Hepatocyte (in vitro differentiated cells): Measurements from ENCODE around the gene SLC25A21. TPM values are rescaled to one million over a fixed set of nuclear protein-coding genes. Genes with fewer than 3 reads are reported as not detected.

Experiments
- DNase-seq: peaks from one replicate; pipeline ENCODE4 v3.0.0-alpha.2; 2016; ENCODE audit warnings: low spot score
- H2AFZ ChIP-seq: fragments of 200-600 bp; sonication (generic); 2 replicates; pipeline ENCODE4 v1.6.0; 2016; ENCODE audit warnings: antibody characterized with exemption, mild to moderate bottlenecking
- H3K27ac ChIP-seq: fragments of 200-600 bp; sonication (generic); 2 replicates; pipeline ENCODE4 v1.5.1; 2016; ENCODE audit warnings: mild to moderate bottlenecking
- H3K27me3 ChIP-seq: fragments of 200-600 bp; sonication (generic); 2 replicates; pipeline ENCODE4 v1.6.1; 2016
- H3K36me3 ChIP-seq: fragments of 200-600 bp; sonication (generic); replicated peaks from 2 replicates; pipeline ENCODE4 v1.5.1; 2016; ENCODE audit warnings: low read depth; ENCODE audit not compliant: insufficient read depth
- H3K4me1 ChIP-seq: fragments of 200-600 bp; sonication (generic); 2 replicates; pipeline ENCODE4 v1.5.1; 2016; ENCODE audit warnings: mild to moderate bottlenecking, moderate library complexity; ENCODE audit not compliant: insufficient read depth
- H3K4me2 ChIP-seq: fragments of 200-600 bp; sonication (generic); 2 replicates; pipeline ENCODE4 v1.6.0; 2016
- H3K4me3 ChIP-seq: fragments of 200-600 bp; sonication (generic); 2 replicates; pipeline ENCODE4 v1.5.1; 2016; ENCODE audit warnings: mild to moderate bottlenecking
- H3K79me2 ChIP-seq: fragments of 200-600 bp; sonication (generic); 2 replicates; pipeline ENCODE4 v1.6.0; 2017; ENCODE audit warnings: mild to moderate bottlenecking
- H3K9me2 ChIP-seq: fragments of 200-600 bp; sonication (generic); replicated peaks from 2 replicates; pipeline ENCODE4 v1.6.0; 2017; ENCODE audit warnings: mild to moderate bottlenecking; ENCODE audit not compliant: insufficient read depth
- H3K9me3 ChIP-seq: fragments of 200-600 bp; sonication (generic); 2 replicates; pipeline ENCODE4 v1.5.1; 2016; ENCODE audit warnings: low read depth, mild to moderate bottlenecking
- H4K20me1 ChIP-seq: fragments of 200-600 bp; sonication (generic); 2 replicates; pipeline ENCODE4 v1.6.0; 2016; ENCODE audit warnings: mild to moderate bottlenecking; ENCODE audit not compliant: insufficient read depth, poor library complexity, severe bottlenecking
- CTCF ChIP-seq: fragments of 200-600 bp; sonication (generic); IDR thresholded peaks from 2 replicates; pipeline ENCODE4 v1.5.1; 2016; ENCODE audit warnings: antibody characterized with exemption, mild to moderate bottlenecking; ENCODE audit not compliant: poor library complexity
- EZH2 ChIP-seq: fragments of 200-600 bp; sonication (generic); IDR thresholded peaks from 2 replicates; pipeline ENCODE4 v1.6.1; 2016; ENCODE audit warnings: antibody characterized with exemption, mild to moderate bottlenecking, borderline replicate concordance
- EZH2phosphoT487 ChIP-seq: fragments of 200-600 bp; sonication (generic); IDR thresholded peaks from one replicate; pipeline ENCODE4 v1.6.1; 2018; ENCODE audit warnings: antibody characterized with exemption, mild to moderate bottlenecking, low read depth, moderate library complexity; ENCODE audit not compliant: unreplicated experiment, severe bottlenecking
- WGBS: methylation state at CpG from one replicate; pipeline ENCODE4 v1.1.6; 2016; ENCODE audit warnings: low lambda C conversion rate; ENCODE audit errors: missing lambda C conversion rate; 5-methylcytosine and 5-hydroxymethylcytosine counted together
- polyA plus RNA-seq: library from polyadenylated mRNA; unstranded; fragments of >200 nt; fragmentation: Nextera tagmentation; extraction: Ambion mirVana; gene quantifications from 2 replicates; pipeline ENCODE4 v1.2.1, GENCODE V29; 2016
- total RNA-seq: library from RNA; depleted of rRNA; stranded (reverse); fragments of >200 nt; gene quantifications from 2 replicates; pipeline ENCODE4 v1.2.3, GENCODE V29; 2014

The SLC25A21 gene
- total and polyA plus RNA-seq, 2 experiments from 2014 or later, result 1.4 to 1.6 TPM

GRCh38 chr14:36834293-36834692, 338.1 kb downstream of the SLC25A21 start:
- no peak for DNase-seq
- 87% methylated on average over 2 of the region's 2 CpGs for WGBS
- no peak overlapping the region for H3K27ac ChIP-seq
- H3K9me2 ChIP-seq, result no peaks in the 10 kb centered on the region
- no peaks in the 10 kb centered on the region for H3K36me3 ChIP-seq
- H3K4me2 ChIP-seq, result no peak overlapping the region
- no peaks in the 10 kb centered on the region for H3K79me2 ChIP-seq
- no peaks in the 10 kb centered on the region for H3K4me1 ChIP-seq
- no peak overlapping the region for H3K4me3 ChIP-seq
- H2AFZ ChIP-seq, result no peak overlapping the region
- H4K20me1 ChIP-seq, result no peaks in the 10 kb centered on the region
- no peaks in the 10 kb centered on the region for H3K9me3 ChIP-seq
- no peaks in the 10 kb centered on the region for H3K27me3 ChIP-seq
- TF ChIP-seq EZH2phosphoT487 (no peak), EZH2 (no peak), CTCF (no peak)

GRCh38 chr14:36829547-36829946, 342.9 kb downstream of the SLC25A21 start:
- no peak overlapping the region for H2AFZ ChIP-seq
- no peaks in the 10 kb centered on the region for H4K20me1 ChIP-seq
- no peak overlapping the region for H3K4me2 ChIP-seq
- no peaks in the 10 kb centered on the region for H3K79me2 ChIP-seq
- no peaks in the 10 kb centered on the region for H3K36me3 ChIP-seq
- TF ChIP-seq CTCF, result no peak
- no peak for TF ChIP-seq EZH2phosphoT487
- TF ChIP-seq EZH2, result no peak
- DNase-seq, result no peak
- no peak overlapping the region for H3K27ac ChIP-seq
- H3K4me1 ChIP-seq, result no peaks in the 10 kb centered on the region
- H3K27me3 ChIP-seq, result no peaks in the 10 kb centered on the region
- no peaks in the 10 kb centered on the region for H3K9me2 ChIP-seq
- no peak overlapping the region for H3K4me3 ChIP-seq
- no peaks in the 10 kb centered on the region for H3K9me3 ChIP-seq
- WGBS, result 62% methylated on average over 3 of the region's 3 CpGs

GRCh38 chr14:36827861-36828260, 344.5 kb downstream of the SLC25A21 start:
- Histone ChIP-seq H3K4me1 (no peaks in the 10 kb centered on the region), H3K27ac (no peak overlapping the region), H3K79me2 (no peaks in the 10 kb centered on the region), H2AFZ (no peak overlapping the region), H3K27me3 (no peaks in the 10 kb centered on the region), H4K20me1 (no peaks in the 10 kb centered on the region), H3K9me2 (no peaks in the 10 kb centered on the region), H3K4me3 (no peak overlapping the region), H3K4me2 (no peak overlapping the region), H3K36me3 (no peaks in the 10 kb centered on the region), H3K9me3 (no peaks in the 10 kb centered on the region)
- no peak for TF ChIP-seq CTCF
- TF ChIP-seq EZH2phosphoT487, result no peak
- TF ChIP-seq EZH2, result no peak
- no peak for DNase-seq
- WGBS, result 18% methylated on average over 2 of the region's 2 CpGs

GRCh38 chr14:36826614-36827013, 345.8 kb downstream of the SLC25A21 start:
- no peaks in the 10 kb centered on the region for H3K4me1 ChIP-seq
- no peak overlapping the region for H3K4me3 ChIP-seq
- no peaks in the 10 kb centered on the region for H3K9me2 ChIP-seq
- no peaks in the 10 kb centered on the region for H3K27me3 ChIP-seq
- H3K79me2 ChIP-seq, result no peaks in the 10 kb centered on the region
- H3K9me3 ChIP-seq, result no peaks in the 10 kb centered on the region
- no peaks in the 10 kb centered on the region for H4K20me1 ChIP-seq
- H3K36me3 ChIP-seq, result no peaks in the 10 kb centered on the region
- TF ChIP-seq EZH2phosphoT487, result no peak
- TF ChIP-seq EZH2, result no peak
- TF ChIP-seq CTCF, result no peak
- WGBS, result 82% methylated on average over 6 of the region's 6 CpGs
- no peak overlapping the region for H3K4me2 ChIP-seq
- no peak overlapping the region for H2AFZ ChIP-seq
- no peak overlapping the region for H3K27ac ChIP-seq
- no peak for DNase-seq
